DMS53 treated with DMSO at 0.1 percent for 48 hours (cell line): Measurements from ENCODE around the gene PCYT1B.
A peak's percentile ranks its signal among the peaks of the same experiment; 100 is the strongest.
"Not testable (repeated sequence)": the region's sequence is repeated elsewhere in the genome, so short reads cannot be mapped to it uniquely, and the experiment has no call there.

Experiments
- DNase-seq: peaks from one replicate; lab custom pipeline; 2025; ENCODE audit not compliant: unreplicated experiment; lab: John Stamatoyannopoulos, UW

Gene PCYT1B

DNA sequence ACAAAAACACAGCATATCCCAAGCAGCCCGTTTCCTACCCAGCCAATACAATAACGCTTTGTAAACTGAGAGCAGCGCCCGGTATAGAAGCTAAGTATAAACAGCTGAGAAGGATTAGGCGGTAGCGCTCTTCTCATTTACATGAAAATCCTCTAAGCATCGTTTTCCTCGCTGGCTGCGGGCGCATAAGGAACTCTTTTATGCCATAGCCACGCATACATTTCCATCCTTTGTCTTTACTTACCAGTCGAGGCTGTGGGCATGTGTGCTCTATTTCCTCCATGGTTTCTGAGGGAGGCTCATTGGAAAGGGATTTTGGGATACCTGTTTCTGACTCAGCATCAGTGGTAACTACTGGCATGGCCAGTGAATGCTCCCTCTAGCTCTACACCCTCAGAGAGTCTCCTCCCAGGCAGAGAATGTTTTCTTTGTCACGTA is 383 bp downstream of the PCYT1B start:
- peak; percentile 52 for DNase-seq

GRCh38 chrX:24646006-24646405 is 1.1 kb downstream of the PCYT1B start:
- DNase-seq, result no peak

GRCh38 chrX:24643116-24643515 is 4.0 kb downstream of the PCYT1B start:
- DNase-seq, result no peak

DNA sequence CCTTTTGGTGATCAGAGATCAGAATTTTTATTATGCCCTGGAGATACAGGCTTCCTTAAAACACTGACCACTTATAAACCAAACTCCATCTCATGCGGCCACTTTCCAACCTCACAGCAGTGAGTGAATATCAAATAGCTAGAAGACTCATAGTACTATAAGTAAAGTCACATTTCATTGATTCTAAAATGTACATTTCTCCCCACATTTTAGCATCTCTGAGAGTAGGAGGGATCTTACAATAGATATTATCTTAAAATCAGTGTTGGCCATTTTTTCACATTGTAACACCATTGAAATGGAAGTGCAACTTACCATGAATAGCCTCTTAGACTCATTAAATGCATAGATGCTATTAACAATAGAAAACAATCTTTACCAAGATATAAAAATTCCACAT is 17.4 kb downstream of the PCYT1B start:
- DNase-seq, result no peak

DNA sequence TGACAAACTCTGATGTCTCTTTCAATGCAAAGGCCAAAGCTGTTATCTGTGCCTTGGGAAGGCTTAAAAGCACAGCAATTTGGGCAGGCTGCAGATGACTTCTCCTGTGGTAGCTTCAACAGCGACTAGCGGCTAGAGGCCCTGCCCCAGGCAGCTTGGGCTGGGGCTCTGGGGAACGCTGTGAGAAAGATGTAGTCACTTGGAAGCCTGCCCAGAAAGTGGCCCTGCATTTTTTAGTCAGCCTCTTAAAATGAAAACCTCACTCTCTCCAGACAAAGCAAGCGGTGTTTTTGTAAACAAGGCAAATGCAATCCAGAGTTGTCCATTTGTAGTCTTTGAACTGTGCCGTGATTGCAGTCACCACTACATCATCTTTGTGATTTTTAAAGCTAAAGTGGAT is 27.5 kb downstream of the PCYT1B start:
- peak; percentile 11 for DNase-seq

- DNase-seq, result no peak
Observed at GRCh38 chrX:24610516-24610915, 36.6 kb downstream of the PCYT1B start.

DNA sequence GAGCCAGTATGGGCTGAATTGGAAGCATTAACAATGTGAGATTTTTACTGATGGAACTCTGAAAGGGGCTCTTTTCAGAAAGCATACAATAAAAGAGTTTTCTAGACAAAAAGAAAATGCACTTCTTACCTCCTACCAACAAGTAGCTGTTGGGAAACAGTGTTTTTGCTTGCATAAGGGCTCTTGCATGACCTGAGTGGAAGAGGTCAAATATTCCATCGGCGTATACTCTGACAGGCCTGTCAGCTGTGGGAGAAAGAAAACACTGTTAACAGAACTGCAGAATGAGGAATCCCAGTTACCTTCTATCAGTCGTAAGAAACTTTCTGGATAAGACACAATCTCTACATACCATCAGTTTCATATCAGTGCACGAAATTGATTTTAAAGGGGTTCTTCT is 39.5 kb downstream of the PCYT1B start:
- no peak for DNase-seq

- not testable (repeated sequence) for DNase-seq
Observed at GRCh38 chrX:24605941-24606340, 41.2 kb downstream of the PCYT1B start.

- no peak for DNase-seq
Observed at GRCh38 chrX:24603191-24603590, 44.0 kb downstream of the PCYT1B start.

DNA sequence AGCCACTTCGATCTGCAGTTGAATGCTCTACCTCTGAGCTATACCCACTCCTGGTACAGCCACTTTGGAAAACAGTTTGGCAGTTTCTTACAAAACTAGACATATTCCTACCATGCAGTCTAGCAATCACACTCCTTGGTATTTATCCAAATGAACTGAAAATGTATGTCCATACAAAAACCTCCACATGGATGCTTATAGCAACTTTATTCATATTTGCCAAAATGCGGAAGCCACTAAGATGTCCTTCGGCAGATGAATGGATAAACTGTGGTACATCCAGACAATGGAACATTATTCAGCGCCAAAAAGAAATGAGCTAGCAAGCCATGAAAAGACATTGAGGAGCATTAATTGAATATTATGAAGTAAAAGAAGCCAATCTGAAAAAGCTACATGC is 45.3 kb downstream of the PCYT1B start:
- no peak for DNase-seq

GRCh38 chrX:24594501-24594900 is 52.6 kb downstream of the PCYT1B start:
- DNase-seq, result no peak

DNA sequence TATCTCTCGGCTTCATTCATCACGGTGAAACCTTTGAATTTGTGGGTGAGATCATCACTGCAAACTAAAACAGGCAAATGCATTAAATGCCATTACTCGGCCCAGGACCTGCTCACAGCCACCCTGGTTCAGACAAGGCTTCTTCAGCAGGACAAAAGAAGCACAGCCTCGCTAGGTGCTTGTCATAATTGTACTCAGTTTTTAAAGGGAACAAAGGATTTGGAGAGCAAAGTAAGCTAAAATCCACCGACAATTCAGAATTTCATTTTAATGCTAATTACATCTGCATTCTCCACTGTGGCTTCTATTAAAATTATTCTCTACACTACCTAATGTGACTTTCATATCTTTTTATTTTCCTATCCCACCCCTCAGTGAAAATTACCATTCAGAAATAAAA is 57.0 kb downstream of the PCYT1B start:
- DNase-seq, result no peak

DNA sequence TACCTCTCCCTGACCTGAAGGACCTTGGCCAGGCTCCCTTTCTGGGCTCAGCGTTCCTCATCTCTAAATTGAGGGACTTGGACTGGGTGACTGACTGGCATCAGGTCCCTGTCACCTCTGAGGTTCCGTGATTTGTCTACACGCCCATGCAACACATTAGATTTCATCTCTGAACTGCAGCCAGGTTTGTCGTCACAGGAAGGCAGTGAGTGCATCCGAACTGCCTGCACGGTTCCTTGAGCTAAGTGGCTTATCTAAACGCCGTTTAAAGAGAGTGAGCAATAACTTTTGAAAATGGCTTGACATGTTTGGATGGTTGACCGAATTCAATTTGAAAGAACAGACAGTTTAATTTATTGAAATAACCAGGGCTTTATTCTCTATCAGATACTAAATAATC is 70.1 kb downstream of the PCYT1B start:
- DNase-seq, result no peak

DNA sequence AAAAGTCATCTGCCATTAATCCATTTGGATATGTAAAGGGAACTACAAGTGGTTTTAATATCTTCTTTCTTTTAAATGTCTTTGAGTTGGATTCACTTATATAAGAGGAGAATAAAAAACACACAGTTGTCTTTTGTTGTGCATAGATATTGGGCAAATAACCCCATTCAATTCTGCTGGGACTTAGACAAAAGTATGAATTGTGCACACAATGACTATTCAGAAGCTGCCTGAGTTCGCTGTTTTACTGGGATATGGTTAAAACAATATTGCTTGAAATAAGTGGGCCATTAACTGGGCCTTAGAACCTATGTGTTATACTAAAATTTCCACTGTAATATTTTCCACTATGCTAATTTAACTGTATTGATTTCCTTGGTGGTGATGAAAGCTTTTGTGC is 71.7 kb downstream of the PCYT1B start:
- no peak for DNase-seq

- no peak for DNase-seq
Observed at GRCh38 chrX:24574743-24575142, 72.4 kb downstream of the PCYT1B start.

DNA sequence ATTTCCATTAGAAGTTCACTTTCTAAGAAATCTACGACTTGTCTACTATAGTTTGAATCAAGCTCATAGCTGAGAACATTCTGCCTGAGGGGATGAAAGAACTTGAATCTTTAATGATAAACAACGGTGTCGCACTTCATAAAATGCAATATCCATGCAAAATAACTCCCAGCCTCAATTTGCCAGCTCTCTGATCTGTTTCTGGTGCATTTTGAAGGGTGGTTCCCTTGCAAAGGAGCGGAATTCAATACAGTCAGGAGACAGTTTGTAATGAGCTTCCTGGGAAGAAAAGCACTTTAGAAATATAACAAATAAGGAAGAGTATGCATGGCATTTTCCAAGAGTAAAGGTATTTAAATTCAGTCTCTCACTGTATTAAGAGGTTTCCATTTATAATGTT is 80.0 kb downstream of the PCYT1B start:
- no peak for DNase-seq

DNA sequence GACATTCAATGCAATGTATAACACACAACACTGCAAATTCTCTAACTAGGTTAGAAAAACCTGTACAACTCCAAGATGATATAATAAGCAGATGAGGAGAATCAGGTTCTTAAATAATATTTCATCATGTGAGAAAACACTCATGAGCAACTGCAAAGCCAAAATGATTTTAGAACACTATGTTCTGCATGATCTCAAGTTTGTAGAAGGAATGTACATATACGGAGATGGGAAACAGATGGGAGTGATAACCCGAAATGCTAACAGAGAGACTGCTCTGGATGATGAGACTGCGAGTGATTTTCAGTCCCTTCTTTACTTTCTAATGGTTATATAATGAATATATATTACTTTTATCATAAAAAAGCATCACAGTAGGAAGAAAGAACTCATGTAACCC is 80.9 kb downstream of the PCYT1B start:
- DNase-seq, result no peak

DNA sequence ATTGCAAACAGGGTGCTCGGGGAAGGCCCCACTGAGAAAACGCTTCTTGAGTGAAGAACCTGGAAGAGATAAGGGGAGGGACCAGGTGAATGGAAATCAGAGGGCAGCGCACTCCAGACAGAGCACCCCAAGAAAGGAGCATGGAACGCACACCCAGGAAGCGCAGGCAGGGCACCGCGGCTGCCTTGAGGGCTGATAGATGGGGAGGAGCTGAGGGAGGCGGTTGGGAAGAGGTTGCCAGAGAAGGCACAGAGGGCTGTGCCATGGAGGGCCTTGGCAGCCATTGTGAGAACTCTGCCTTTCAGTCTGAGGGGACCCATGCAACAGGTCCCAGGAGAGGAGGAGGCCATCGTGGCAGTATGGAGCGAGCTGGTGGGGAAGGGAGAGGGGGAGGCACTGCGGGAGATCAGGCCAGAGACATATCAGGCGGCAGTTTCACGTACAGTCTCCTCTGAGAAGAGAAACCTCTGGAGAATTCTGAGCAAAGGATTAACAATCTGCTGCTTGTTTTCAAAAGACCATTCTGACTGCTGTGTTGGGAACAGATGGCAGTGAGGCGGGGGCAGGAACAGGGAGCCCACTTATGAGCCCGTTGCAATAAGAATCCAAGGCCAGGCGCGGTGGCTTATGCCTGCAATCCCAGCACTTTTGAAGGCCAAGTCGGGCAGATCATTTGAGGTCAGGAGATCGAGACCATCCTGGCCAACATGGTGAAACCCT is 83.7 kb downstream of the PCYT1B start:
- no peak for DNase-seq

DNA sequence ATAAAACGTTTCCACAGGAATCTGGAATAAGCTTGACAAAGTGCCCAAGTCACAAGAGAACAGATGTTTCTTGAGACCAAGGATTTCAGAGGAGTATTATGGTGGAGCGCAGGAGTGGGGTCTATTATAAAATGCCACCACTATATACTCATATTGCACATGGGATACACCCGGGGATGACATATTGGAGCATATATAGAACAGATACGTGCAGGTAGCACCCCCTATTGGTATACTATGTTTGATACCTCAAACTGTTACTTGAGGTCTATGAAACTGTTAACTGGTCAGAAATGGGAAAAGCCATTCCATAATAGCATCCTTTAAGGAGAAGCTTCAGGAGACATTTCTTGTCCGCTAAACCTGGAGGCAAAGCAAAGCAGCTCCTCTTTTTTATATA is 86.0 kb downstream of the PCYT1B start:
- no peak for DNase-seq

GRCh38 chrX:24553011-24553410 is 94.1 kb downstream of the PCYT1B start:
- DNase-seq, result no peak

- DNase-seq, result no peak
Observed at GRCh38 chrX:24550166-24550565, 97.0 kb downstream of the PCYT1B start.

- no peak for DNase-seq
Observed at GRCh38 chrX:24547961-24548360, 99.2 kb downstream of the PCYT1B start.

DNA sequence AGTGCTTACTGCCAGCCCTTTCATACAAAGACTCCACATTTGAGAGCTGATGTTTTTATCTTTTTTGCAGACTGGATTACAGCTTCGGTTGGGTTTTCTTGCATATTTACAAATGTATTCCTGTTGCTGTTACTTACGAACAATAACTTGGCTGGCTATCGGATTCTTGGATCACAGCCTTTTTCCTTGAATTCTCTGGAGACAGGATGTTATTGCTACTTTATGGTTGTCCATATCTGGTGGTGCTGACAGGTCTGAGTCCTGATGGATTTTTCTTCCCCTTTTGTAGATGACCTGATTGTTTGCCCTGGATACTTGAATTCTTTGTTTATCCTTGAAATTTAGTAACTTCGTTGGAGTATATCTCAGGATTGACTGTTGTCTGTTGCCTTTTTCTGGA is 104.4 kb downstream of the PCYT1B start:
- no peak for DNase-seq
